H1 (cell line): Measurements from ENCODE around the gene ADAMTSL2. TPM values are rescaled to one million over a fixed set of nuclear protein-coding genes. Genes with fewer than 3 reads are reported as not detected.
A peak's percentile ranks its signal among the peaks of the same experiment; 100 is the strongest.

Experiments used
- CTCF ChIA-PET: fragments of 300-600 bp; sonication (Branson Sonifier 250); formaldehyde crosslinking; loops from one replicate; lab custom pipeline; 2021; ENCODE audit not compliant: partially characterized antibody; lab: Charles Lee
- POLR2A ChIA-PET: fragments of 300-600 bp; sonication (Branson Sonifier 250); formaldehyde crosslinking; loops from one replicate; lab custom pipeline; 2021; ENCODE audit warnings: inconsistent platforms; ENCODE audit not compliant: partially characterized antibody; lab: Charles Lee
- DNase-seq, 2 experiments: peaks; one replicate each; pipeline versions ENCODE4 v3.0.0 to v3.0.0-alpha.2; 2010 to 2022; ENCODE audit warnings: low spot score in 2 of 2, low read depth in 1 of 2, mixed read lengths in 1 of 2
- FAIRE-seq: peaks from 2 replicates; lab custom pipeline; 2011; peaks lifted over from hg19 to GRCh38; lab: Jason Lieb, UNC
- H2AFZ ChIP-seq: 2 replicates; pipeline ENCODE4 v1.8.1; 2012; ENCODE audit warnings: low read length, inconsistent platforms
- H2AK5ac ChIP-seq: 2 replicates; pipeline ENCODE4 v1.6.1; 2013; ENCODE audit warnings: low read depth, low read length
- H2BK120ac ChIP-seq: replicated peaks from 2 replicates; pipeline ENCODE3; 2013; ENCODE audit warnings: low read depth, low read length, inconsistent platforms
- H2BK12ac ChIP-seq: 2 replicates; pipeline ENCODE4 v1.6.1; 2013; ENCODE audit warnings: low read depth, low read length
- H2BK15ac ChIP-seq: 2 replicates; pipeline ENCODE4 v1.6.1; 2013; ENCODE audit warnings: low read length
- H2BK20ac ChIP-seq: 2 replicates; pipeline ENCODE4 v1.6.1; 2013; ENCODE audit warnings: low read length
- H2BK5ac ChIP-seq: 2 replicates; pipeline ENCODE4 v1.6.1; 2013; ENCODE audit warnings: low read depth, low read length
- H3K14ac ChIP-seq: 2 replicates; pipeline ENCODE4 v1.6.1; 2013; ENCODE audit warnings: inconsistent platforms; ENCODE audit not compliant: insufficient read length
- H3K18ac ChIP-seq: 2 replicates; pipeline ENCODE4 v1.6.1; 2013; ENCODE audit warnings: low read length; ENCODE audit errors: extremely low read depth
- H3K23ac ChIP-seq: 2 replicates; pipeline ENCODE4 v1.6.1; 2013; ENCODE audit warnings: inconsistent platforms; ENCODE audit not compliant: insufficient read length
- H3K23me2 ChIP-seq: 2 replicates; pipeline ENCODE4 v1.6.1; 2013; ENCODE audit warnings: low read depth, low read length
- H3K27ac ChIP-seq: 2 replicates; pipeline ENCODE4 v1.6.1; 2011; ENCODE audit warnings: low read depth, low read length, inconsistent platforms
- H3K27me3 ChIP-seq, 4 experiments: replicated peaks in 1 of 4; 1 replicate in 1 of 4; 2 replicates in 3 of 4; pipeline versions ENCODE4 v1.6.1 to v1.8.1; 2011 to 2013; ENCODE audit warnings: low read length in 3 of 4, mild to moderate bottlenecking in 3 of 4, inconsistent platforms in 2 of 4, mixed read lengths in 2 of 4, moderate library complexity in 1 of 4; ENCODE audit not compliant: control insufficient read depth in 3 of 4, insufficient read depth in 3 of 4; ENCODE audit errors: extremely low read depth in 1 of 4
- H3K36me3 ChIP-seq, 4 experiments: 2 replicates each; pipeline versions ENCODE4 v1.6.1 to v1.8.1; 2011 to 2013; ENCODE audit warnings: mild to moderate bottlenecking in 4 of 4, low read length in 3 of 4, moderate library complexity in 2 of 4, control low read depth in 1 of 4, inconsistent platforms in 1 of 4; ENCODE audit not compliant: insufficient read depth in 4 of 4, control insufficient read depth in 2 of 4
- H3K4ac ChIP-seq: replicated peaks from 2 replicates; pipeline ENCODE3; 2013; ENCODE audit warnings: low read length, low read depth, mixed read lengths, inconsistent platforms; ENCODE audit not compliant: insufficient read length
- H3K4me1 ChIP-seq, 4 experiments: replicated peaks in 1 of 4; 1 replicate in 1 of 4; 2 replicates in 3 of 4; pipeline versions ENCODE4 v1.6.1 to v1.8.1; 2011 to 2013; ENCODE audit warnings: low read length in 3 of 4, inconsistent platforms in 2 of 4, mixed read lengths in 1 of 4; ENCODE audit not compliant: insufficient read depth in 4 of 4, control insufficient read depth in 3 of 4
- H3K4me2 ChIP-seq, 2 experiments: 2 replicates each; pipeline versions ENCODE4 v1.6.1 to v1.8.1; 2011 to 2013; ENCODE audit warnings: low read depth in 2 of 2, low read length in 2 of 2, control low read depth in 1 of 2, inconsistent platforms in 1 of 2, mild to moderate bottlenecking in 1 of 2; ENCODE audit not compliant: insufficient read depth in 1 of 2
- H3K4me3 ChIP-seq, 4 experiments: fragments of 200-600, 300-600 bp in 1 of 4; sonication (generic), shearing (Covaris generic), sonication (Bioruptor Twin) in 1 of 4; 2 replicates each; pipeline versions ENCODE4 v1.5.1 to v1.8.1; 2011 to 2016; ENCODE audit warnings: low read length in 4 of 4, low read depth in 3 of 4, control low read depth in 2 of 4, inconsistent platforms in 2 of 4, mild to moderate bottlenecking in 2 of 4, mixed read lengths in 1 of 4, moderate library complexity in 1 of 4; ENCODE audit not compliant: insufficient read depth in 2 of 4; ENCODE audit errors: extremely low read depth in 1 of 4
- H3K56ac ChIP-seq: replicated peaks from 2 replicates; pipeline ENCODE3; 2013; ENCODE audit warnings: low read depth, mild to moderate bottlenecking, mixed read lengths, low read length, inconsistent platforms; ENCODE audit not compliant: insufficient read length
- H3K79me1 ChIP-seq: 2 replicates; pipeline ENCODE4 v1.6.1; 2013; ENCODE audit warnings: low read depth, low read length, control low read depth
- H3K79me2 ChIP-seq, 2 experiments: 2 replicates each; pipeline versions ENCODE4 v1.6.1 to v1.8.1; 2012 to 2013; ENCODE audit warnings: low read length in 2 of 2, mild to moderate bottlenecking in 2 of 2, inconsistent platforms in 1 of 2; ENCODE audit not compliant: insufficient read depth in 2 of 2, control insufficient read depth in 1 of 2
- H3K9ac ChIP-seq, 4 experiments: replicated peaks in 1 of 4; 1 replicate in 1 of 4; 2 replicates in 3 of 4; pipeline versions ENCODE4 v1.6.1 to v1.8.1; 2011 to 2013; ENCODE audit warnings: low read depth in 3 of 4, low read length in 3 of 4, control low read depth in 2 of 4, mild to moderate bottlenecking in 2 of 4, moderate library complexity in 2 of 4, inconsistent platforms in 1 of 4; ENCODE audit errors: extremely low read depth in 1 of 4
- H3K9me3 ChIP-seq, 2 experiments: 2 replicates each; pipeline versions ENCODE4 v1.6.1 to v1.8.1; 2012 to 2013; ENCODE audit warnings: mild to moderate bottlenecking in 2 of 2, moderate library complexity in 2 of 2, control low read depth in 1 of 2, inconsistent platforms in 1 of 2, low read depth in 1 of 2, low read length in 1 of 2, mixed read lengths in 1 of 2; ENCODE audit not compliant: insufficient read depth in 2 of 2
- H4K20me1 ChIP-seq, 2 experiments: replicated peaks in 1 of 2; 2 replicates each; pipeline versions ENCODE3 to v1.8.1; 2011 to 2013; ENCODE audit warnings: inconsistent platforms in 2 of 2, low read length in 2 of 2, mild to moderate bottlenecking in 1 of 2; ENCODE audit not compliant: insufficient read depth in 2 of 2, control insufficient read depth in 1 of 2
- H4K5ac ChIP-seq: 2 replicates; pipeline ENCODE4 v1.6.1; 2013; ENCODE audit warnings: low read length, low read depth, mixed read lengths, inconsistent platforms; ENCODE audit not compliant: insufficient read length
- H4K8ac ChIP-seq: 2 replicates; pipeline ENCODE4 v1.8.0; 2013; ENCODE audit warnings: mild to moderate bottlenecking, moderate library complexity, low read length, inconsistent platforms; ENCODE audit not compliant: insufficient read depth; ENCODE audit errors: extremely low read depth
- H4K91ac ChIP-seq: replicated peaks from 2 replicates; pipeline ENCODE3; 2013; ENCODE audit warnings: low read length, mixed read lengths, inconsistent platforms; ENCODE audit not compliant: insufficient read length
- ATF2 ChIP-seq: IDR thresholded peaks from 2 replicates; pipeline ENCODE4 v1.6.1; 2012; ENCODE audit warnings: low read length, inconsistent platforms
- CBX5 ChIP-seq: fragments of 300-800, 300-1000 bp; sonication (generic); IDR thresholded peaks from 2 replicates; pipeline ENCODE4 v1.7.1; 2016; ENCODE audit warnings: antibody characterized with exemption, low read length, low read depth
- EZH2 ChIP-seq: fragments of 200-600 bp; sonication (generic); IDR thresholded peaks from 2 replicates; pipeline ENCODE4 v1.7.1; 2012; ENCODE audit warnings: low read depth, mild to moderate bottlenecking, moderate library complexity, low read length, inconsistent platforms; ENCODE audit not compliant: severe bottlenecking
- GTF2F1 ChIP-seq: IDR thresholded peaks from 2 replicates; pipeline ENCODE4 v1.6.1; 2012; ENCODE audit warnings: low read depth, low read length, improper control_type of control experiment, borderline replicate concordance
- KDM5A ChIP-seq: fragments of 200-600 bp; IDR thresholded peaks from 2 replicates; pipeline ENCODE4 v1.7.1; 2012; ENCODE audit warnings: mild to moderate bottlenecking, low read length, inconsistent platforms, mixed read lengths
- NRF1 ChIP-seq: IDR thresholded peaks from 2 replicates; pipeline ENCODE4 v1.6.1; 2011; ENCODE audit warnings: mild to moderate bottlenecking, low read depth, low read length, improper control_type of control experiment
- SIX5 ChIP-seq: IDR thresholded peaks from 2 replicates; pipeline ENCODE4 v1.6.1; 2011; ENCODE audit warnings: mild to moderate bottlenecking, low read depth, low read length
- SP1 ChIP-seq: IDR thresholded peaks from 2 replicates; pipeline ENCODE4 v1.6.1; 2011; ENCODE audit warnings: low read depth, low read length
- SP2 ChIP-seq: IDR thresholded peaks from 2 replicates; pipeline ENCODE4 v1.6.1; 2012; ENCODE audit warnings: mild to moderate bottlenecking, low read length, inconsistent platforms
- TEAD4 ChIP-seq: IDR thresholded peaks from 2 replicates; pipeline ENCODE4 v1.6.1; 2012; ENCODE audit warnings: low read depth, low read length, inconsistent platforms, mixed read lengths
- YY1 ChIP-seq: IDR thresholded peaks from 2 replicates; pipeline ENCODE4 v1.6.1; 2011; ENCODE audit warnings: low read depth, mild to moderate bottlenecking, low read length
- WGBS, 2 experiments: shearing (Covaris generic) in 1 of 2; methylation state at CpG; one replicate each; pipeline versions ENCODE4 v1.1.6 to v1.1.7; 2013 to 2015; ENCODE audit warnings: low lambda C conversion rate in 2 of 2, mixed read lengths in 2 of 2, inconsistent platforms in 1 of 2, low coverage in 1 of 2, missing lambda C conversion rate in 1 of 2; ENCODE audit not compliant: insufficient replicate concordance in 2 of 2, insufficient coverage in 1 of 2, insufficient read length in 1 of 2; ENCODE audit errors: extremely low coverage in 1 of 2, missing lambda C conversion rate in 1 of 2; 5-methylcytosine and 5-hydroxymethylcytosine counted together
- polyA plus RNA-seq, 7 experiments: library from polyadenylated mRNA; depleted of rRNA in 3 of 7; stranded (reverse) in 5 of 7; unstranded in 2 of 7; fragments of >200 nt in 5 of 7; fragments of 200-250 nt in 2 of 7; gene quantifications; 1 replicate in 5 of 7; 2 replicates in 1 of 7; 4 replicates in 1 of 7; pipeline versions ENCODE4 v1.2.1 to v1.2.3, GENCODE V29; 2011 to 2013; ENCODE audit warnings: missing spikeins in 2 of 7, mixed read lengths in 2 of 7
- total RNA-seq: library from RNA; stranded (reverse); fragmentation: NEBNext Ultra II Directional; extraction: Animal tissue kit (Norgen Biotek cat#: 25700); gene quantifications from 2 replicates; pipeline ENCODE4 v1.2.1, GENCODE V29; 2021
- TF ChIP-seq, protein P1 (sequence below): IDR thresholded peaks from 2 replicates; pipeline ENCODE4 v1.6.1; 2012; ENCODE audit warnings: inconsistent platforms

The ADAMTSL2 gene
- total and polyA plus RNA-seq, 2 of the 8 experiments (the other 6 are each of a cell fraction or from before 2014, with no cell fraction given), result 0.74 to 0.76 TPM

DNA sequence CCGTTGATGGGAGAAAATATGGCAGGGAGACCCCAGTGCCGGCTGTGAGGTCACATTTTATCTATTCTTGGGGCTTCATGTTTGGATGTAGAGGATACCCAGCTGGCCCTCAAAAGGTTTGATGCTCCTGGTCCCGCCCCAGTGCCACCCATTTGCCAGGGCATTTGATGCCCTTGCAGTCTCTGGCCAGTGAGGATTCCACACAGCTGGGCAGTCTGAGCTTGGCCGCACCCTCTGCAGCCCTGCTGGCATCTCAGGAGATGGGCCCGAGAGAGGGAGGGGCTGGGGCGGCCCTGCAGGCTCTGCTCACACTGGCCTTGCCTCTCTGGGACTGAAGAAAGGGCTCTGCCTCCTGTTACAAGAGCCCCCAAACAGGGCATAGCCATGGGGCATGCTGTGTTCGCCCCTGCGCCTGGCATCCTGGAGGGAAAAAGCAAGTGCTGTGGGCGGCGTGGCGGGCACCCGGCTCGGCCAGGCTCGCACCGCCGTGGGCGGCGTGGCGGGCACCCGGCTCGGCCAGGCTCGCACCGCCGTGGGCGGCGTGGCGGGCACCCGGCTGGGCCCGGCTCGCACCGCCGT is 27.6 kb downstream of the ADAMTSL2 start:
- no peak for FAIRE-seq
- Histone ChIP-seq H3K4ac (no peak overlapping the region), H3K36me3 (no peaks in the 10 kb centered on the region), H3K56ac (no peak overlapping the region), H2BK12ac (no peak overlapping the region), H2AK5ac (no peak overlapping the region), H2BK20ac (no peak overlapping the region), H3K23me2 (no peaks in the 10 kb centered on the region), H3K4me2 (no peak overlapping the region), H3K14ac (no peak overlapping the region), H2BK5ac (no peak overlapping the region), H4K5ac (no peak overlapping the region), H2BK120ac (no peak overlapping the region), H2BK15ac (no peak overlapping the region), H2AFZ (no peak overlapping the region), H3K27ac (no peak overlapping the region), H3K4me1 (peaks cover 9 to 19% (median 11%) of the 10 kb centered on the region in 4 experiments; a peak in 6 of 7 replicates), H4K8ac (peak overlapping the region; percentile 35; the same call in 1 of the 2 replicates), H3K27me3 (no peaks in the 10 kb centered on the region; a peak in 1 of 7 replicates), H3K18ac (no peak overlapping the region), H3K9ac (no peak overlapping the region), H3K79me2 (no peaks in the 10 kb centered on the region), H3K23ac (no peak overlapping the region), H3K79me1 (no peaks in the 10 kb centered on the region; the same call in 1 of the 2 replicates), H4K20me1 (no peaks in the 10 kb centered on the region), H3K9me3 (no peaks in the 10 kb centered on the region), H3K4me3 (no peak overlapping the region), H4K91ac (no peak overlapping the region)
- ChIA-PET POLR2A (interaction anchor here (1.0 kb wide), 1 partner anchor 145 kb away, joined by 3 read pairs; no protein-coding TSS in a partner anchor), CTCF (interaction anchor here (1.0 kb wide), 1 partner anchor 33 kb away, joined by 3 read pairs; no protein-coding TSS in a partner anchor)
- no peak for DNase-seq
- WGBS, 2 experiments, result 84% methylated on average over 8 of the region's 32 CpGs; no CpG with 5 or more reads in 1 of the 2 experiments
- TF ChIP-seq, protein P1, sequence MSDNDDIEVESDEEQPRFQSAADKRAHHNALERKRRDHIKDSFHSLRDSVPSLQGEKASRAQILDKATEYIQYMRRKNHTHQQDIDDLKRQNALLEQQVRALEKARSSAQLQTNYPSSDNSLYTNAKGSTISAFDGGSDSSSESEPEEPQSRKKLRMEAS, result no peak
- no peak for TF ChIP-seq CBX5
- no peak for TF ChIP-seq SP1
- no peak for TF ChIP-seq GTF2F1
- no peak for TF ChIP-seq SIX5
- TF ChIP-seq NRF1, result no peak
- TF ChIP-seq YY1, result no peak
- no peak for TF ChIP-seq SP2
- TF ChIP-seq ATF2, result no peak
- TF ChIP-seq EZH2, result no peak
- no peak for TF ChIP-seq KDM5A
- no peak for TF ChIP-seq TEAD4
